Measurements from ENCODE around the gene FAM228B.
"Not testable (repeated sequence)": the region's sequence is repeated elsewhere in the genome, so short reads cannot be mapped to it uniquely, and the experiment has no call there.

FAM228B gene

DNA sequence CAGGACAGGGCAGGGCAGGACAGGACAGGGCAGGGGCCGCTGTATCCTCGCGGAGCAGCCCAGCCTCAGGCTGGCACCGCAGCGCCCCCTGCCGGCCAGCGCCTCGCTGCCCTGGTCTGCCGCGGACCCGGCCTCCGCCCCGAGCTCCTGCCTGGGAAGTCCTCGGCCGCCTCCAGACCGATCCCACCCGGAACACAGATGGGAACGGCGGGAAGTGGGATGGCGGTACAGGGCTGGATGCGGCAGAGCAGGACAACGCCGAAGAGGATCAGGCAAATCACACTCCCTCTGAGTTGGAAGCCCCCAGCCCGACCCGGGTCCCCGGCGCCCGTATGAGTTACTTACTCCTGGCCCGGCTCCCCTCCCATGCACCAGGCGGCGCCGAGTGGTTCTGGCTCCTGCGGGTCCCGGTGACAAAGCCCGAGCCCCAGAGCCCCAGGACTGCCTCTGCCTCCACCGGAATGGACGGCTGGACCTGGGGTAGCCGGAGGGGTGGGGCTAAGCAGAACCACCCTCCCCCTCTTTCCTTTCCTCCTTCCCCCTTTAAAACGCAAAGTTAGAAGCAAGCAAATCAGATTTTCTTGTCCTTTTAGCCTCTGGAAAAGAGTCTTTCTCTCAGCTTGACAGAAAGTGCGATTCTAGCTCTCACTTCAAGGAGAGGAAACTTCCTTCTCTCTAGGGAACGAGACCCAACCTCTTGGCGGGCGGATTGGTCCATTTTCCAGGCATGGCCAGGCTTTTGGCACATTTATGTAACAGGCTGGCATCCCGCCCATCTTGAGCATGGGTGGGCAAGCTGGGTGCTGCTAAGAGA lies 38.7 kb upstream of the FAM228B start, which contains the start of gene TP53I3:
TP53I3 (minus strand) TSS at position 449 of the 814 bp plus-strand sequence. CDS start 508 bp downstream, outside the sequence.
- Mint-ChIP-seq H3K9me3 (no peaks in the 10 kb centered on the region), H3K27me3 (ENCODE audit: low read depth) (no peaks in the 10 kb centered on the region), H3K4me1 (peaks cover 35% of the 10 kb centered on the region), H3K4me3 (peak within 1 kb of the TSS; percentile 90 to 96 (median 93)), H3K36me3 (ENCODE audit: low read depth) (peaks cover 42% of the 10 kb centered on the region), H3K27ac (peak within 1 kb of the TSS; percentile 98 to 99 (median 99))
- TF ChIP-seq, protein P1, sequence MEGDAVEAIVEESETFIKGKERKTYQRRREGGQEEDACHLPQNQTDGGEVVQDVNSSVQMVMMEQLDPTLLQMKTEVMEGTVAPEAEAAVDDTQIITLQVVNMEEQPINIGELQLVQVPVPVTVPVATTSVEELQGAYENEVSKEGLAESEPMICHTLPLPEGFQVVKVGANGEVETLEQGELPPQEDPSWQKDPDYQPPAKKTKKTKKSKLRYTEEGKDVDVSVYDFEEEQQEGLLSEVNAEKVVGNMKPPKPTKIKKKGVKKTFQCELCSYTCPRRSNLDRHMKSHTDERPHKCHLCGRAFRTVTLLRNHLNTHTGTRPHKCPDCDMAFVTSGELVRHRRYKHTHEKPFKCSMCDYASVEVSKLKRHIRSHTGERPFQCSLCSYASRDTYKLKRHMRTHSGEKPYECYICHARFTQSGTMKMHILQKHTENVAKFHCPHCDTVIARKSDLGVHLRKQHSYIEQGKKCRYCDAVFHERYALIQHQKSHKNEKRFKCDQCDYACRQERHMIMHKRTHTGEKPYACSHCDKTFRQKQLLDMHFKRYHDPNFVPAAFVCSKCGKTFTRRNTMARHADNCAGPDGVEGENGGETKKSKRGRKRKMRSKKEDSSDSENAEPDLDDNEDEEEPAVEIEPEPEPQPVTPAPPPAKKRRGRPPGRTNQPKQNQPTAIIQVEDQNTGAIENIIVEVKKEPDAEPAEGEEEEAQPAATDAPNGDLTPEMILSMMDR (IDR thresholded peaks at IDR 0.05; ENCODE audit: unreplicated experiment in 3 of 3), result peak; percentile 99

DNA sequence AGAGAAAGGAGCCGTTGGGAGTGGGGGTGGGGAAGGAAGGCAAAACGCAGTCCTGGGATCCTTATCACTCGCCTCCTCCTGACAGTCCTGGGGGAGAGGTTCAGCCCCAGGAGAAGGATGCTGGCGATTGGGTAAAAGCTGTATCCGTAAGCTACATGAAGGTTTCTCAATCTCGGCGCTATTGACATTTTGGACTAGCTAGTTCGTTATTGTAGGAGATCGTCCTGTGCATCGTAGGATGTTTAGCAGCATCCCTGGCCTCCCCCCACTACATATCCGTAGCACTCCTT lies 38.1 kb upstream of the FAM228B start:
- H3K4me3 Mint-ChIP-seq, result peak overlapping the region; percentile 90 to 96 (median 93)
- H3K36me3 Mint-ChIP-seq (ENCODE audit: low read depth), result peaks cover 37% of the 10 kb centered on the region
- H3K27me3 Mint-ChIP-seq (ENCODE audit: low read depth), result no peaks in the 10 kb centered on the region
- H3K27ac Mint-ChIP-seq, result peak overlapping the region; percentile 98 to 99 (median 99)
- H3K4me1 Mint-ChIP-seq, result peaks cover 35% of the 10 kb centered on the region
- TF ChIP-seq, protein P1 (IDR thresholded peaks at IDR 0.05; ENCODE audit: unreplicated experiment in 3 of 3), result no peak
- H3K9me3 Mint-ChIP-seq, result no peaks in the 10 kb centered on the region

DNA sequence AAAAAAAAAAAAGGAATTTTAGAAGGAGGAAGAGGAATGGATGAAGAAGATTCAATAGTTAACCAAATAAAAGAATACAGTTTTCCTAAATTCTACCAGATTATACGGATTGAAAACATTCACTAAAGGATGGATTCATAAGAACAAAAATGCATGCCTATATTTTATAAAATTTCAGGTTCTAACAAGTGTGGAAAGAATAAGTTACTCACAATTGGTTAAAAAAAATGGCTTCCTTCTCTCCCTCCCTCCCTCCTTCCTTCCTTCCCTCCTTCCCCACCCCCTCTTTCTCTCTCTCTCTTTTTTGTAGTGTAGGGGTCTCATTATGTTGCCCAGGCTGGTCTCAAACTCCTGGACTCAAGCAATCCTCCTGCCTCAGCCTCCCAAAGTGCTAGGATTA lies 37.0 kb upstream of the FAM228B start:
- H3K9me3 Mint-ChIP-seq, result no peaks in the 10 kb centered on the region
- peak overlapping the region; percentile 54 to 74 (median 72) for H3K4me3 Mint-ChIP-seq
- peaks cover 25% of the 10 kb centered on the region for H3K4me1 Mint-ChIP-seq
- no peaks in the 10 kb centered on the region for H3K27me3 Mint-ChIP-seq (ENCODE audit: low read depth)
- peak overlapping the region; percentile 16 to 84 (median 63) for H3K27ac Mint-ChIP-seq
- TF ChIP-seq, protein P1 (IDR thresholded peaks at IDR 0.05; ENCODE audit: unreplicated experiment in 3 of 3), result no peak
- H3K36me3 Mint-ChIP-seq (ENCODE audit: low read depth), result peaks cover 26% of the 10 kb centered on the region

DNA sequence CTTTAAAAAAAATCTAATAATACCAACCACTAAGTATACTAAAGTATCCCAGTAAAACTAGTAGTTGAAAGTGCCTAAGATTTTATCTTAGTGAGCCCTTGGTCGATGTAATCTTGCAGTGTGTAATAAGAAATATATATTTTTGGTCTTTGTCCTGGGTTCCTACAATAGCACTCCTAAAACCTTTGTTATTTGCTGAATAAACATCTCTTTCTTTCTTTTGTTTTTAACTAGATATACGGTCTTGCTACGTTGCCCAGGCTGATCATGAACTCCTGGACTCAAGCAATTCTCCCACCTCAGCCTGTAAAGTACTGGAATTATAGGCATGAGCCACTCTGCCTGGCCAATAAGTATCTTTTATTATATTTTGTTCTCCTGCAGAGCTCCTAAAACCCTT lies 36.2 kb upstream of the FAM228B start:
- peaks cover 22% of the 10 kb centered on the region for H3K4me1 Mint-ChIP-seq
- H3K9me3 Mint-ChIP-seq, result no peaks in the 10 kb centered on the region
- peak overlapping the region in 2 of 3 experiments; percentile 16 to 62 for H3K27ac Mint-ChIP-seq
- H3K27me3 Mint-ChIP-seq (ENCODE audit: low read depth), result no peaks in the 10 kb centered on the region
- TF ChIP-seq, protein P1 (IDR thresholded peaks at IDR 0.05; ENCODE audit: unreplicated experiment in 3 of 3), result no peak
- peak overlapping the region; percentile 21 to 65 (median 31) for H3K4me3 Mint-ChIP-seq
- peaks cover 25% of the 10 kb centered on the region for H3K36me3 Mint-ChIP-seq (ENCODE audit: low read depth)

DNA sequence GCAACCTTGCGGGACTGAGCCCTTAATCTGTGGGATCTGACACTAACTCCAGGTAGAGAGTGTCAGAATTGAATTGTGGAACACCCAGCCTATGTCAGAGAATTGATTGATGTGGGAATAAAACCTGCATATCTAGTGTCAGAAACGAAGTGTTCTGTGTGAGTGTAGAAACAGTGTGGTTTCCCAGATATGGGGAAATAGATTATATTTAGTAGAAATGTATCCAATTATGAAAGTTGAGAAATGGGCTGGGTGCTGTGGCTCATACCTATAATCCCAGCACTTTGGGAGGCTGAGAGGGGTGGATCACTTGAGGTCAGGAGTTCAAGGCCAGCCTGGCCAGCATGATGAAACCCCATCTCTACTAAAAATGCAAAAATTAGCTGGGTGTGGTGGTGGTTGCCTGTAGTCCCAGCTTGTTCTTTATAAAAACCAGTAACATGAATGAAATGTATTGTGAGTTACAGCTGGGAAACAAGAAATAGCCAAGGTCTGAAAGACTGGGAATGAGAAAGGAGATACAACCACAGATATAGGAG lies 34.4 kb upstream of the FAM228B start:
- TF ChIP-seq, protein P1 (IDR thresholded peaks at IDR 0.05; ENCODE audit: unreplicated experiment in 3 of 3), result no peak
- no peak overlapping the region for H3K4me3 Mint-ChIP-seq
- no peaks in the 10 kb centered on the region for H3K9me3 Mint-ChIP-seq
- H3K27me3 Mint-ChIP-seq (ENCODE audit: low read depth), result no peaks in the 10 kb centered on the region
- peaks cover 8% of the 10 kb centered on the region for H3K4me1 Mint-ChIP-seq
- H3K36me3 Mint-ChIP-seq (ENCODE audit: low read depth), result peaks cover 24% of the 10 kb centered on the region
- H3K27ac Mint-ChIP-seq, result no peak overlapping the region

DNA sequence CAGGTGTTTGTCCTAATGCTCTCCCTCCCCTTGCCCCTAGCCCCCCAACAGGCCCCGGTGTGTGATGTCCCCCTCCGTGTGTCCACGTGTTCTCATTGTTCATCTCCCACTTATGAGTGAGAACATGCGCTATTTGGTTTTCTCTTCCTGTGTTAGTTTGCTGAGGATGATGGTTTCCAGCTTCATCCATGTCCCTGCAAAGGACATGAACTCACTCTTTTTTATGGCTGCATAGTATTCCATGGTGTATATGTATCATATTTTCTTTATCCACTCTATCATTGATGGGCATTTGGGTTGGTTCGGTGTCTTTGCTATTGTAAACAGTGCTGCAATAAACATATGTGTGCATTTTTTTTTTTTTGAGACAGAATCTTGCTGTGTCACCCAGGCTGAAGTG lies 30.0 kb upstream of the FAM228B start:
- Mint-ChIP-seq H3K36me3 (ENCODE audit: low read depth) (peaks cover 64% of the 10 kb centered on the region), H3K9me3 (peaks cover 14% of the 10 kb centered on the region)
- H3K4me3 Mint-ChIP-seq; H3K27me3 Mint-ChIP-seq (ENCODE audit: low read depth); H3K4me1 Mint-ChIP-seq; H3K27ac Mint-ChIP-seq: not testable (repeated sequence)

DNA sequence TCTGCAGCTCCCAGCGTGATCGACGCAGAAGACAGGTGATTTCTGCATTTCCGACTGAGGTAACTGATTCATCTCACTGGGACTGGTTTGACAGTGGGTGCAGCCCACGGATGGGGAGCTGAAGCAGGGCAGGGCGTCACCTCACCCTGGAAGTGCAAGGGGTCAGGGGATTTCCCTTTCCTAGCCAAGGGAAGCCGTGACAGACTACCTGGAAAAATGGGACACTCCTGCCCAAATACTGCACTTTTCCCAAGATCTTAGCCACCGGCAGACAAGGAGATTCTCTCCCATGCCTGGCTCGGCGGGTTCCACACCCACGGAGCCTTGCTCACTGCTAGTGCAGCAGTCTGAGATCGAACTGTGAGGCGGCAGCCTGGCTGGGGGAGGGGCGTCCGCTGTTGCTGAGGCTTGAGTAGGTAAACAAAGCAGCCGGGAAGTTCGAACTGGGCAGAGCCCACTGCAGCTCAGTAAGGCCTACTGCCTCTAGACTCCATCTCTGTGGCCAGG lies 28.0 kb upstream of the FAM228B start:
- not testable (repeated sequence) for H3K27ac Mint-ChIP-seq; H3K4me1 Mint-ChIP-seq; H3K4me3 Mint-ChIP-seq; H3K27me3 Mint-ChIP-seq (ENCODE audit: low read depth)
- H3K9me3 Mint-ChIP-seq, result peaks cover 27% of the 10 kb centered on the region
- peaks cover 70% of the 10 kb centered on the region for H3K36me3 Mint-ChIP-seq (ENCODE audit: low read depth)

DNA sequence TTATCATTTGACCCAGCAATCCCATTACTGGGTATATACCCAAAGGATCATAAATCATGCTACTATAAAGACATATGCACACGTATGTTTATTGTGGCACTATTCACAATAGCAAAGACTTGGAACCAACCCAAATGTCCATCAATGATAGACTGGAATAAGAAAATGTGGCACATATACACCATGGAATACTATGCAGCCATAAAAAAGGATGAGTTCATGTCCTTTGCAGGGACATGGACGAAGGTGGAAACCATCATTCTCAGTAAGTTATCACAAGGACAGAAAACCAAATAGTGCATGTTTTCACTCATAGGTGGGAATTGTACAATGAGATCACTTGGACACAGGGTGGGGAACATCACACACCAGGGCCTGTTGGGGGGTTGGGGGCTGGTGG lies 22.5 kb upstream of the FAM228B start:
- peaks cover 42% of the 10 kb centered on the region for H3K9me3 Mint-ChIP-seq
- not testable (repeated sequence) for H3K27ac Mint-ChIP-seq; H3K27me3 Mint-ChIP-seq (ENCODE audit: low read depth); H3K4me1 Mint-ChIP-seq; H3K4me3 Mint-ChIP-seq
- H3K36me3 Mint-ChIP-seq (ENCODE audit: low read depth), result peaks cover 64% of the 10 kb centered on the region

All from nephron (organoid).